ENCODE data around the gene SAMD4A. TPM values are rescaled to one million over a fixed set of nuclear protein-coding genes. Genes with fewer than 3 reads are reported as not detected.

Gene SAMD4A
- total RNA-seq, 1 donor from 2014 or later, result 57.2 TPM

DNA sequence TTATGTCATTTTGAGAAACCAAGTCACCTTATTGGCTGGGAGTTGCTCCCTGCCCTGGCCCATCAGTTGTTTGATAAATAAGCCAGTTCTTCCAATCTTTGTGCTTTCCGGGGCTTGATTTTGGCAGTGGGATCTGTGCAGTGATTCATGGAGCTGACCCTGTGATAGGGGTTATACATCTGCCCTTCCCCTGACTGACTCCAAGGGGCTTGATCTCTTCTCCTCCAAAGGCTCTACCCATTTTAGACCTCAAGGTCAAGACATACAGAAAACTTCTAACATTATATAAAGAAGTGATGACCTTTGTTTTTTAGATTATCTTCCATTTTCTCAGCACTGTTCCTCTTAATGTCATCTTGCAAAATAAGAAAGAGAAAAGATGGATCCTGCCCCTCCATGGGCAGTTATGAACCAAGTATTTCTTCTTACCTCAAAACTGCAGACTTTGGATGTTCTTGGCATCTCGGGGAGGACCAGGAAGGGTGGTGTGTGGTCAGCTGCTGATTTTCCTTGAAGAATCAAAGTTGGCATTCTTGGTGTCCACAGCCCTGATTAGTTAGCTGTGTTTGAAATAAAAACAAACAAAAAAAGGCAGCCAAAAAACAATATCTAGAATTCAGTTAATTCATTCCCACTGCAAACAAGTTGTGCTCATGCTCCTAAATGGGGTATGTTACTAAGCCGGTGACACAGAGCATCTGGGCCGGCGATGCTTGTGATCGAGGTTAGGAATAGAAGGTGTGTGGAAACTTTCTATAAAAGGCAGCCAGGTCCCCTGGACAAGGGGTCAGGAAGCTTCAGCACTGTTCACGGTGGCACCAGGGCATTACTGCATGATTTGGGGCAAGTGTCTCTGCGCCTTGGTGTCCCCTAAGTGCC is 120.2 kb downstream of the SAMD4A start:
- no peak for DNase-seq

DNA sequence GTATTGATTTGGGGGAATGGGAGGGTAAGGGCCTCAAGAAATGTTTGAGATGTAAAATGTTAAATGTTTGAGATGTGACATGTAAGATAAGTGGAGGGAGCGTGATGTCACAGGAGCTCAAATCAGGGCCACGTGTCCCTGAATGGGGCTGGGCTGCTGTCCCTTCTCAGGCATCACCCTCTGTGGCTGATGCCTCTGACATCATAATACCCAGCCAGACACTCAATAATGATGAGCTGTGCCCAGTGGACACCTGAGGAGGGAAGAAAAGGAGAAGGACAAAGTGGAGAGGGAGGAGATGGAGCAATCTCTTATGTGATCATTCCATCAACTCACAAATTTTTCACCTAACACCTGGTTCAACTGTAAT is 120.8 kb downstream of the SAMD4A start:
- no peak for DNase-seq

- no peak for DNase-seq
Measured at GRCh38 chr14:54688229-54688628, 121.3 kb downstream of the SAMD4A start.

DNA sequence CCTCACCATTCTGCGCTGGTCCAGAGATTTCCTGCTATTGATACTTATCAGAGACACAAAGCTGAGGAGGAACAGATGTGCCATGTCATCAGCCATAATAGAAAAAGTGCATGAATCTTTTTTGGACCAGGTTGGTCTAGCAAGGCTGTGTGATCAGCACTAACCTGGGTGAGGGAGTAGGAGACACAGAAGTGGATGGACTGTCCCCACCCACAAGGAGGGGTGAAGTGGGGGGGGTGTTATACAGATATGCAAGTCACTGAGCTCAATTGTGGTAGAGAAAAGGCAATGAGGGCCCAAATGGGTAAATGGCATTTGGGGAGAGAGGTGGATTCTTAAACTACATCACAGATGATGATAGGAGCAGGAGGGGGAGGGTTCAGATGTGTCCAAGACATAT is 123.0 kb downstream of the SAMD4A start:
- DNase-seq, result no peak

DNA sequence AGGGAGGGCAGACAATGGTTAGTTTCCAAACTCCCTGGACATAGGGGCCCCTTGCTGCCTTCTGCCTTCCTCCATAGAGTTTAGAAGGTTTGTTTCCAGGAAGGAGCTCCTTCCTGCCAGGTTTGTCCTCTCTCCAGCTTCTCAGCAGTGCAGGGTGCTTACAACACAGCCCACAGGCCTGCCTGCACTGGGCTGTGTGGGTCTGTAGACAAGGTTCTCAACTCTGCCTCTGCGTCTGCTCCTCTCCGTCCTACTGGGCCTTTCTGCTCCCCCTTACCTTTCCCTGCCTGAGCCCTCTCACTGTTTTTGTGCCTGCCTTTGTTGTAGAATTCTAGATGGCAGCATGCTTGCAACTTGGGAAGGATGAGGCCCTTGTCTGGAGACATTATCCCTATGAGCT is 124.0 kb downstream of the SAMD4A start:
- DNase-seq, result no peak

- peak; percentile 92 for DNase-seq
Measured at GRCh38 chr14:54691525-54692283, 124.8 kb downstream of the SAMD4A start.

DNA sequence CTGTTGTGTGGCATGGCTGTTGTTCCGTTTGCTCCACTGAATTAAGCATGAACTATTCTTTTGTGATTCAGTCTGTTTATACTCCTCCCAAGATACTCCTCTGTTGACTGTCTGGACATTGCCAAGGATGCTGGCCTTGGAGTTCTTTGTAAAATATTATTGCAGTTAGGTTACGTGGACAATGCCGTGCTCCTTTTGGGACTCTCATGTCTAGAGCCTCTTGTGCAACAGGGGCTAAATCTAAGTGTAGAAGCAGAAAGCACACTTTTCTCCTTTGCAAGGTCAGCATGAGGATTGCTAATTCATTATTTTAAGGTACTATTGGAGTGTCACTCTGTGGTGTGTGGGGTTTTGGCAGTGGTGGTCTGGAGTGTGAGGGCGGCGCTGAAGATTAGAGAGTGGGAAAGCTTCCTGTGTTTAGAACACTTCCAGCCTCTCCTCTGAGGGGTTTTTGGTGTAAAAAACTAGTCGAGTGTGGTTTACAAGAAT is 125.4 kb downstream of the SAMD4A start:
- no peak for DNase-seq

DNA sequence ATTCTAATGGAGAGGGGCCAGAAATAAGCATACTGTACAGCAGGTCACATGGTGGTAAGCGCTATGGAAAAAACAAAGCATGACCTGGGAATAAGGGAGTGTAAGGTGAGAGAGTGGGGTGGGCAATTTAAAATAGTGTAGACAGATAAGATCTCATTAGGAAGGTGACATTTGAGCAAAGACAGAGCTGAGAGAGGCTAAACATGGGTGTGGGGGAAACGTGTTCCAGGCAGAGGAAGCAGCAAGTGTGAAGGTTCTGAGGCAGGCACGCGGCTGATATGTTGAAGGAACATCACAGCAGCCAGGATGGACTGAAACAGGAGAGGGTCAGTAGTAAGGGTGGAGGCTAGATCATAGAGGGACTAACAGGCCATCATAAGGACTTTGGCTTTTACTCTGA is 126.8 kb downstream of the SAMD4A start:
- no peak for DNase-seq

- no peak for DNase-seq
Measured at GRCh38 chr14:54695196-54695595, 128.3 kb downstream of the SAMD4A start.

GRCh38 chr14:54697001-54697400 is 130.1 kb downstream of the SAMD4A start:
- no peak for DNase-seq

DNA sequence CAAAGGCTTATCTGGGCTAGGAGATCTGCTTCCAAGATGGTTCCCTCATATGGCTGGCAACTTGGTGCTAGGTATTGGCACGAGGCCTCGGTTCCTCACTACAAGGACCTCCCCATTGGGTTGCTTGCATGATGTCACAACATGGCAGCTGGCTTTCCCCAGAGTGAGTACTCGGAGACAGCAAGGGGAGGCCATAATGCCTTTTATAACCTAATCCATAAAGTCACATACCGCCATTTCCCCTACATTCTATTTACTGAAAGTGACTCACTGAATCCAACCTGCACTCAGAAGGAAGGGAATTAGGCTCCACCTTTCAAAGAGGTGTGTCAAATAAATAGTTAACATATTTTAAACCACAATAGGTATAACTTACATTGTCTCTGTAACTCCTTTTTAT is 130.9 kb downstream of the SAMD4A start:
- no peak for DNase-seq

DNA sequence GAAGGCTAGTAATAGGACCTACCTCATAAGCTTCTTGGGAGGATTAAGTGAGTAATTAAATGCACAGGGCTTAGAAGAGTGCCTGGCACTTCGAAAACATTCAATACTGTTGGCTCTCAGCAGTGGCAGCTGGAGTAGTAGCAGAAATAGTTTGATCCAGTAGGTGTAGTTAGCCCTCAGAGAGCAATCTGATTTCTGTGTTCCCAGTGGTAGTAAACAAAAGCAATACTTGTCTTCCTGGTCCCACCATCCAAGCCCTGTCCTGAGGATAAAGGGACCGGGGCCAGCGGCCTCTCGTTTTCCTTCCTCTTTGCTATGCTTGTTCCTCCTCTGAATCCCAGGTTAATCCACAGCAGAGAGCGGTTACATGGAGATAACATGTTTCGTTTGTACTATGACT is 131.6 kb downstream of the SAMD4A start:
- DNase-seq, result no peak

DNA sequence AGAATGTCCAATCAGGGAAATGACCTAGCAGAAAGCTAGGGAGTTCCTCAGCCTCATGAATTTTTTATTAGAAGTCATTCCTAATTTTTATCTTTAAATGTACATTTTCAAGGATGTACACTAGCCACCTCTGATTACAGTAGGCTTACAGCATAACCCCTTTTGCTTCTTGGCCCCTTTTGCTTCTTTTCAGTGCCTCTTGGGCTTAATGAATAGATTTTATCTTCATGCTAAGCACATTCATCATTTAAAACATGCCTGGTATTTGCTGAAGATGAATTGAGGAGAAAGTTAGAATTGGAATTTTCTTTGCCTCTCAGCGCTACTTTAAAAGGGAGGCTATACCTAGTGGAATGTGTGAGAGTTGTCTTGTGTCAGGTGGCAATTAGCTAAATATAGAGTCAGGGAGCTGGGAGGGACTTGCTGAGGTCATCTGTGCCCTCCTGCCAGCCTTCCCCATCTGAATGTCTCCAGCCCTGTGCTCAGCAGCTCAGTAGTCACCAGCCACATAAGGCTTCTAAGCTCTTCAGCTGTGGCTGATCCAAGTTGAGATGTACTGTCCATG is 132.1 kb downstream of the SAMD4A start:
- DNase-seq, result no peak

- no peak for DNase-seq
Measured at GRCh38 chr14:54699735-54700134, 132.8 kb downstream of the SAMD4A start.

DNA sequence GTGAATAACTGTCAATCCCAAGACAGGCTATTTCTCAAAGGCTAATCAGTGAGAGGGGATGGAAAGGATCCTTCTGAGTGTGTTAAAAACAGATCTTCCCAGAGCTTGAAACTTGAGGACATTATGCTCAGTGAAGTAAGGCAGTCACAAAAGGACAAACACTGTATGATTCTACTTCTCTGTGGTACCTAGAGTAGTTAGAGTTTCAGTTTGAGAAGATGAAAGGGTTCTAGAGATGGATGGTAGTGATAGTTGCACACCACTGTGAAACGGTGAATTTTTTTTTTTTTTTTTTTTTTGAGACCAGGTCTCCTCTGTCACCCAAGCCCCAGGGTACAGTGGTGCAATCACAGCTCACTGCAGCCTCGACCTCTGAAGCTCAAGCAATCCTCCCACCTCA is 133.8 kb downstream of the SAMD4A start:
- DNase-seq, result no peak

DNA sequence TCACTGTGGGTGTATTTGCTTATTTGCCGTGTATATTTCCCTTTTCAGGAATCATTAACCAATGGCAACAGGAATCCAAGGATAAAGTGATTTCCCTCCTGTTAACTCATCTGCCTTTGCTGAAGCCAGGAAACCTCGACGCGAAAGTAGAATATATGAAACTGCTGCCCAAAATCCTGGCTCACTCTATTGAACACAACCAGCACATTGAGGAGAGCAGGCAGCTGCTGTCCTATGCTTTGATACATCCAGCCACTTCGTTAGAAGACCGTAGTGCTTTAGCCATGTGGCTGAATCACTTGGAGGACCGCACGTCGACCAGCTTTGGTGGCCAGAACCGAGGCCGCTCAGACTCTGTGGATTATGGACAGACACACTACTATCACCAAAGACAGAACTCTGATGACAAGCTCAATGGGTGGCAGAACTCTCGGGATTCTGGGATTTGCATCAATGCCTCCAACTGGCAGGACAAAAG is 135.1 kb downstream of the SAMD4A start:
- DNase-seq, result no peak

DNA sequence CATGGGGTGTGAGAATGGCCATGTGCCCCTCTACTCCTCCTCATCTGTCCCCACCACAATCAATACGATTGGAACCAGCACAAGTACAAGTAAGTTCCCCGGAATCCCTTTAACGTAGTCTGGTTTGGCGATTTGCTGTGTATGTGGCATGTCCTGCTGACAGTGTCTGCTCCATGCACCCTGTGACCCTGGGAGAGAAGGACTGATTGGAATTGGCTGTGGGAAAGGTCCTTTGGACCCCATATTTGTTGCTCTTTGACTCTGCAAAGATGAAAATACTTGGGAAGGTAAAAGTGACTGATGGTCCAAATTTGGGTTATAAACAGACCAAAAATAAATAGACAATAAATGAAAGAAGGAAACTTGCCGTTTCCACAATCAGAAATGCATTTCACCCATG is 135.6 kb downstream of the SAMD4A start:
- no peak for DNase-seq

- no peak for DNase-seq
Measured at GRCh38 chr14:54703082-54703481, 136.2 kb downstream of the SAMD4A start.

GRCh38 chr14:54703724-54704123 is 136.8 kb downstream of the SAMD4A start:
- DNase-seq, result no peak

DNA sequence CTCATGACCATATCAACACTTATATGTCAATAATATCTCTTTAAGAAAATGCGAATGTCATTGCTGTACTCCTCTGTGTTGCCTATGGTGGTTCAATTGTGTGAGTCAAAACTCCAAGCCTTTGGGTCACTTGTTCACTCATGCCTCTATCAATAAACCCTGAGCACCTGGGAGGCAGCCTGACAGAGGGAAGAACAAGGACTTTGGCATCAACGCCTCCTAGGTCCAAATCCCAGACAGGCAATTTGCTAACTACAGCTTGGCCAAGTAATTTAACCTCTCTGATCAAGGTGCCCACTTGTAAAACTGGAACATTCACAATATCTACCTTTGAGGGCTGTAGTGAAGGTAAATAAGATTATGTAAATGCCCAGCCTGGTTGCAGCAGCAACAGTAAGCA is 137.8 kb downstream of the SAMD4A start:
- no peak for DNase-seq

GRCh38 chr14:54706769-54707168 is 139.8 kb downstream of the SAMD4A start:
- no peak for DNase-seq

- no peak for DNase-seq
Measured at GRCh38 chr14:54708161-54708560, 141.2 kb downstream of the SAMD4A start.

DNA sequence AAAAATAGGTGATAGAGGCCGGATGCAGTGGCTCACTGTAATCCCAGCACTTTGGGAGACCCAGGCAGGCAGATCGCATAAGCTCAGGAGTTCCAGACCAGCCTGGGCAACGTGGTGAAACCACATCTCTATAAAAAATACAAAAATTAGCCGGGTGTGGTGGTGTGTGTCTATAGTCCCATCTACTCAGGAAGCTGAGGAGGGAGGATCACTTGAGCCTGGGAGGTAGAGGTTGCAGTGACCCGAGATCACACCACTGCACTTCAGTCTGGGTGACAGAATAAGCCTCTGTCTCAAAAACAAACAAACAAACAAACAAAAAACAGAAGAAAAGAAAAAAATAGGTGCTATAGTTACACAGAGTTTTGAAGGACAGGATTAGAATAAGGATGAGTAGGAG is 142.1 kb downstream of the SAMD4A start:
- no peak for DNase-seq

GRCh38 chr14:54709444-54709843 is 142.5 kb downstream of the SAMD4A start:
- no peak for DNase-seq
